OCI-LY3 (cell line): ENCODE data around the gene HOXC5.

ENCODE experiments used
- CTCF ChIP-seq: fragments of 200-600, 300-600 bp; sonication (generic); IDR thresholded peaks from 2 replicates; pipeline ENCODE4 v1.5.1; 2014; ENCODE audit warnings: antibody characterized with exemption, low read length, low read depth
- EZH2phosphoT487 ChIP-seq: fragments of 200-600 bp; shearing (Covaris generic); IDR thresholded peaks from 2 replicates; pipeline ENCODE4 v1.6.1; 2018; ENCODE audit warnings: antibody characterized with exemption, mixed run types, low read depth

DNA sequence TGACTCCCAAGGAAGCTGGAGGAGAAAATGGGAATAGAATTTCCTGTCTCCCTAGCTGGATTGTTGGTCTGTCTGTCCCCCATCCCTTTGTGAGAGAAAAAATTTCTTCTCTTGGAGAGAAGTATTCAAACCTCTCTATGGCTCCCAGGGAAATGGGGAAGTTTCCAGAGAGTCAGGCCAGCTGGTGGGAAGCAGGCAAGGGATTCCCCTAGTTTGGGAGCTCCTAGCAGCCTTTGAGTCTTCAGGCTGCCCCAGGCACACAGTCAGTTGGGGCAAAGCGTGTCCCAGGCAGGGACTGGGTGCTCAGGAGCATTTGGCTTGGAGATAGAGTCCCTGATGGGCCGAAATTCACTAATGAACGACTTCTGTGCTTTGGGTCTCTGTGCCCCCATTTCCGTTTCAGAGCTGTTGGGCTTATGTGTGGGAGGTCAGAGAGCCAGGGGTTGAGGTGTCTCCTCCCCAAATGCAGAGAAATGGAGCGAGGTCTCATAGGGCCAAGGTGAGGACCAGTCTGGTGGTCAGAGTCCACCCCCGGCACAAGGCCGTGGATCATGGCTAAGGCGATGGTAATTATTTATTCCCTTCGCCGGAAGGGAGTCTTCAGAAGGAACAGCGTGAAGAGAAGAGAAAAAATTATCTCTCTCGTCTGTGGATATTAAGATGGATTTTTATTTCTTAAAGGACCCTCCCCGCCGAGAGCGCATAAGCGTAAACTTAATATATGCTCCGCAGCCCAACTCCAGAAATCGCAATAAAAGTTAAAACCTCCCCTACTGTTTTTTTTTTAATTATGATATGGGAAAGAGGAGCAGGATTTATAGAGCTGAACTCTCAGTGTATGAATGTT lies 39.5 kb upstream of the HOXC5 start:
- no peak for TF ChIP-seq CTCF
- TF ChIP-seq EZH2phosphoT487: no peak
